Smooth muscle cell (in vitro differentiated cells): ENCODE results near the gene CHD5. TPM values are rescaled to one million over a fixed set of nuclear protein-coding genes. Genes with fewer than 3 reads are reported as not detected.

Source experiments
- DNase-seq: peaks from one replicate; lab custom pipeline; 2025; ENCODE audit not compliant: unreplicated experiment; lab: John Stamatoyannopoulos, UW
- H2AFZ ChIP-seq: fragments of 200-600 bp; sonication (generic); 2 replicates; pipeline ENCODE4 v1.6.0; 2016; ENCODE audit warnings: antibody characterized with exemption, low read depth, mild to moderate bottlenecking
- H3F3A ChIP-seq: fragments of 200-600 bp; sonication (generic); 2 replicates; pipeline ENCODE4 v1.6.0; 2017; ENCODE audit warnings: antibody characterized with exemption, low read depth
- H3K27ac ChIP-seq: fragments of 200-600 bp; sonication (generic); 2 replicates; pipeline ENCODE4 v1.5.1; 2016; ENCODE audit warnings: low read depth, mild to moderate bottlenecking
- H3K27me3 ChIP-seq: fragments of 200-600 bp; sonication (generic); 2 replicates; pipeline ENCODE4 v1.6.1; 2016; ENCODE audit warnings: low read depth, mild to moderate bottlenecking
- H3K36me3 ChIP-seq: fragments of 200-600 bp; sonication (generic); 2 replicates; pipeline ENCODE4 v1.5.1; 2016; ENCODE audit warnings: low read depth
- H3K4me1 ChIP-seq: fragments of 200-600 bp; sonication (generic); 2 replicates; pipeline ENCODE4 v1.5.1; 2016; ENCODE audit warnings: low read depth
- H3K4me2 ChIP-seq: fragments of 200-600 bp; sonication (generic); 2 replicates; pipeline ENCODE4 v1.6.0; 2016; ENCODE audit warnings: mild to moderate bottlenecking
- H3K4me3 ChIP-seq: fragments of 200-600 bp; sonication (generic); 2 replicates; pipeline ENCODE4 v1.5.1; 2016; ENCODE audit warnings: mild to moderate bottlenecking
- H3K79me2 ChIP-seq: fragments of 200-600 bp; sonication (generic); 2 replicates; pipeline ENCODE4 v1.6.0; 2016; ENCODE audit warnings: low read depth, mild to moderate bottlenecking
- H3K9ac ChIP-seq: fragments of 200-600 bp; sonication (generic); 2 replicates; pipeline ENCODE4 v1.6.0; 2016; ENCODE audit warnings: low read depth
- H3K9me3 ChIP-seq: fragments of 200-600 bp; sonication (generic); replicated peaks from 2 replicates; pipeline ENCODE4 v1.5.1; 2016; ENCODE audit warnings: low read depth
- H4K20me1 ChIP-seq: fragments of 200-600 bp; sonication (generic); 2 replicates; pipeline ENCODE4 v1.6.0; 2016; ENCODE audit warnings: low read depth
- WGBS: methylation state at CpG from one replicate; pipeline ENCODE4 v1.1.7; 2016; ENCODE audit warnings: low lambda C conversion rate; 5-methylcytosine and 5-hydroxymethylcytosine counted together
- polyA plus RNA-seq: library from polyadenylated mRNA; unstranded; fragments of >200 nt; fragmentation: Nextera tagmentation; extraction: Ambion mirVana; gene quantifications from 2 replicates; pipeline ENCODE4 v1.2.1, GENCODE V29; 2016
- total RNA-seq: library from RNA; depleted of rRNA; stranded (reverse); fragments of >200 nt; gene quantifications from 2 replicates; pipeline ENCODE4 v1.2.3, GENCODE V29; 2014
- TF ChIP-seq, protein P1 (sequence below): fragments of 200-600 bp; sonication (generic); IDR thresholded peaks from 2 replicates; pipeline ENCODE4 v1.5.1; 2017; ENCODE audit warnings: borderline replicate concordance, mild to moderate bottlenecking, antibody characterized with exemption; ENCODE audit not compliant: insufficient read depth, poor library complexity, severe bottlenecking

The CHD5 gene
- total and polyA plus RNA-seq, 2 experiments from 2014 or later: 0.40 TPM; not detected in 1

DNA sequence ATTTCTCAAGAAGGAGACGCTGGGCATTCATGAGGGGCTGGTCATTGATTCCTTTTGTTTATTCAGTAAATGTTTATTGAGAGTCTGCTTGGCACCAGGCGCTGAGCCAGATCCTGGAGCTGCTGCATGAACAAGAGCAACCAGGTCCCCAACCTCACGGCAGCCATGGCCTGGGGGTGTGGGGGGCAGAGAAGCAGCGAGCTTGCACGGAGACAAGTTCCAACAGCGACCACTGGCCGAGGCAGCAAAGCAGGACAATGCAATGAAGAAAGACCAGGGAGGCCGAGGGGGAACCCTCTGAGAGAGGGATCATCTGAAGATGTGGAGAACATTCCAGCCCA lies 126.9 kb downstream of the CHD5 start:
- no peaks in the 10 kb centered on the region for H3K9me3 ChIP-seq
- DNase-seq: no peak
- H3K4me1 ChIP-seq: peaks cover 6% of the 10 kb centered on the region
- peaks cover 9% of the 10 kb centered on the region for H3K27me3 ChIP-seq
- peaks cover 4% of the 10 kb centered on the region for H4K20me1 ChIP-seq
- 38% methylated on average over 8 of the region's 8 CpGs for WGBS
- no peaks in the 10 kb centered on the region for H3K79me2 ChIP-seq
- H2AFZ ChIP-seq: no peak overlapping the region
- no peaks in the 10 kb centered on the region for H3F3A ChIP-seq
- H3K36me3 ChIP-seq: no peaks in the 10 kb centered on the region
- no peak overlapping the region for H3K9ac ChIP-seq
- H3K4me3 ChIP-seq: no peak overlapping the region
- TF ChIP-seq, protein P1, sequence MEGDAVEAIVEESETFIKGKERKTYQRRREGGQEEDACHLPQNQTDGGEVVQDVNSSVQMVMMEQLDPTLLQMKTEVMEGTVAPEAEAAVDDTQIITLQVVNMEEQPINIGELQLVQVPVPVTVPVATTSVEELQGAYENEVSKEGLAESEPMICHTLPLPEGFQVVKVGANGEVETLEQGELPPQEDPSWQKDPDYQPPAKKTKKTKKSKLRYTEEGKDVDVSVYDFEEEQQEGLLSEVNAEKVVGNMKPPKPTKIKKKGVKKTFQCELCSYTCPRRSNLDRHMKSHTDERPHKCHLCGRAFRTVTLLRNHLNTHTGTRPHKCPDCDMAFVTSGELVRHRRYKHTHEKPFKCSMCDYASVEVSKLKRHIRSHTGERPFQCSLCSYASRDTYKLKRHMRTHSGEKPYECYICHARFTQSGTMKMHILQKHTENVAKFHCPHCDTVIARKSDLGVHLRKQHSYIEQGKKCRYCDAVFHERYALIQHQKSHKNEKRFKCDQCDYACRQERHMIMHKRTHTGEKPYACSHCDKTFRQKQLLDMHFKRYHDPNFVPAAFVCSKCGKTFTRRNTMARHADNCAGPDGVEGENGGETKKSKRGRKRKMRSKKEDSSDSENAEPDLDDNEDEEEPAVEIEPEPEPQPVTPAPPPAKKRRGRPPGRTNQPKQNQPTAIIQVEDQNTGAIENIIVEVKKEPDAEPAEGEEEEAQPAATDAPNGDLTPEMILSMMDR: no peak
- no peak overlapping the region for H3K27ac ChIP-seq
- H3K4me2 ChIP-seq: no peak overlapping the region

DNA sequence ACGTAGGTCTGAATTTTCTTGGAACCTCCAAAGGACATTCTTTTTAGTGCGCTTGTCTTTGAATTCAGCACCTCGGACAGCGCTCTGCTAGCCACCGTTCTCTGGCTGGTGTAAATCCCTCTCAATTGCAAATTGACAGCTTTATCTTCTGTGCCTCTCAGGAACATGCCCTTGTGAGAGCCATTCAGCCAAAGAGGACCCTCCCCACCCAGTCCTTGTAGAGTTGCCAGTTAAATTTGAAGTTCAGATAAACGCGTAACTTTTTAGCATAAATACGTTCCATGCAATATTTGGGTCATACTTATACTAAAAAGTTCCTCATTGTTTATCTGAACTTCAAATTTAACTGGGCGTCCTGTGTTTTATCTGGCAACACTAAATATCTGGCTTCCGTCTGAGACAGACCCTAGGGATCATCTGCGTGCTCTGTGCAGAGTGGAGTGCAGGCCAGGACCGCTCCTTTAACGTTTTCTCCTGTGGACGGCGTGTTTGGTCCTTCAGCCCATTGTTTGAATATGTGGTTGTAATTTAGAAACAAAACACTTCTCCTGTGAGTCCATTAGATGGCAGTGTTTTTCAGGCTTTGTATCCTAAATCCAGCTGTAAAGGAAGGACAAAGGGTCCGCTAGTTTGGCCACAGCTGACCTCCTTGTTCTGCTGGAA lies 127.4 kb downstream of the CHD5 start:
- no peaks in the 10 kb centered on the region for H3F3A ChIP-seq
- H3K27ac ChIP-seq: no peak overlapping the region
- peaks cover 4% of the 10 kb centered on the region for H4K20me1 ChIP-seq
- TF ChIP-seq, protein P1: peak; percentile 56
- no peak overlapping the region for H3K9ac ChIP-seq
- H3K36me3 ChIP-seq: no peaks in the 10 kb centered on the region
- no peak overlapping the region for H3K4me3 ChIP-seq
- WGBS: 5% methylated on average over 16 of the region's 16 CpGs
- H3K4me2 ChIP-seq: no peak overlapping the region
- H3K9me3 ChIP-seq: no peaks in the 10 kb centered on the region
- H3K4me1 ChIP-seq: peaks cover 6% of the 10 kb centered on the region
- peaks cover 9% of the 10 kb centered on the region for H3K27me3 ChIP-seq
- no peaks in the 10 kb centered on the region for H3K79me2 ChIP-seq
- H2AFZ ChIP-seq: no peak overlapping the region
- DNase-seq: peak; percentile 26

Other genes starting within 250 kb of the CHD5 start
- gene NPHP4, start 187.9 kb downstream of the CHD5 start, total RNA-seq: 8.4 and 8.6 TPM in 2 replicates
- gene NPHP4, start 187.9 kb downstream of the CHD5 start, polyA plus RNA-seq: 4.9 and 5.4 TPM in 2 replicates
- 1.4 and 3.6 TPM in 2 replicates for gene KCNAB2, start 134.4 kb downstream of the CHD5 start, total RNA-seq
- 2.9 and 3.9 TPM in 2 replicates for gene KCNAB2, start 134.4 kb downstream of the CHD5 start, polyA plus RNA-seq
- gene RPL22, start 19.3 kb upstream of the CHD5 start, total RNA-seq: 108 and 126 TPM in 2 replicates
- gene RPL22, start 19.3 kb upstream of the CHD5 start, polyA plus RNA-seq: 108 and 117 TPM in 2 replicates
- 1.8 and 4.8 TPM in 2 replicates for gene RNF207, start 25.8 kb upstream of the CHD5 start, total RNA-seq
- 2.0 and 4.0 TPM in 2 replicates for gene RNF207, start 25.8 kb upstream of the CHD5 start, polyA plus RNA-seq
- gene ICMT, start 55.6 kb upstream of the CHD5 start, total RNA-seq: 55.1 and 66.8 TPM in 2 replicates
- gene ICMT, start 55.6 kb upstream of the CHD5 start, polyA plus RNA-seq: 34.7 and 36.6 TPM in 2 replicates
- not detected in 2 replicates for gene HES3, start 63.9 kb upstream of the CHD5 start, total RNA-seq
- gene HES3, start 63.9 kb upstream of the CHD5 start, polyA plus RNA-seq: not detected in 2 replicates
- gene GPR153, start 80.8 kb upstream of the CHD5 start, total RNA-seq: 6.4 and 8.2 TPM in 2 replicates
- 15.5 and 15.8 TPM in 2 replicates for gene GPR153, start 80.8 kb upstream of the CHD5 start, polyA plus RNA-seq
- 16.4 and 19.5 TPM in 2 replicates for gene ACOT7, start 213.4 kb upstream of the CHD5 start, total RNA-seq
- gene ACOT7, start 213.4 kb upstream of the CHD5 start, polyA plus RNA-seq: 53.6 and 53.8 TPM in 2 replicates
- 4.6 and 5.6 TPM in 2 replicates for gene HES2, start 239.6 kb upstream of the CHD5 start, total RNA-seq
- gene HES2, start 239.6 kb upstream of the CHD5 start, polyA plus RNA-seq: 1.7 and 11.1 TPM in 2 replicates
- gene ESPN, start 244.5 kb upstream of the CHD5 start, total RNA-seq: not detected in 2 replicates
- 1.1 and 2.6 TPM in 2 replicates for gene ESPN, start 244.5 kb upstream of the CHD5 start, polyA plus RNA-seq